Fibroblast of mammary gland (primary cell): ENCODE measurements around the gene TRAPPC8.
"Not testable (repeated sequence)": the region's sequence is repeated elsewhere in the genome, so short reads cannot be mapped to it uniquely, and the experiment has no call there.

Experiments used
- DNase-seq: peaks from one replicate; pipeline ENCODE4 v3.0.0-alpha.2; 2010; ENCODE audit warnings: low read depth
- H3K4me3 ChIP-seq: 2 replicates; pipeline ENCODE4 v1.5.1; 2011; ENCODE audit warnings: low read depth, mild to moderate bottlenecking, low read length, moderate library complexity; ENCODE audit not compliant: control insufficient read depth
- TF ChIP-seq, protein P1 (sequence below): conservative IDR thresholded peaks from 2 replicates; pipeline ENCODE4 v1.5.1; 2011; ENCODE audit warnings: low read depth, low read length, inconsistent platforms; ENCODE audit not compliant: control insufficient read depth, insufficient read depth

The TRAPPC8 gene

GRCh38 chr18:31954349-31954748 is 11.4 kb upstream of the TRAPPC8 start:
- DNase-seq: peak; percentile 82
- TF ChIP-seq, protein P1, sequence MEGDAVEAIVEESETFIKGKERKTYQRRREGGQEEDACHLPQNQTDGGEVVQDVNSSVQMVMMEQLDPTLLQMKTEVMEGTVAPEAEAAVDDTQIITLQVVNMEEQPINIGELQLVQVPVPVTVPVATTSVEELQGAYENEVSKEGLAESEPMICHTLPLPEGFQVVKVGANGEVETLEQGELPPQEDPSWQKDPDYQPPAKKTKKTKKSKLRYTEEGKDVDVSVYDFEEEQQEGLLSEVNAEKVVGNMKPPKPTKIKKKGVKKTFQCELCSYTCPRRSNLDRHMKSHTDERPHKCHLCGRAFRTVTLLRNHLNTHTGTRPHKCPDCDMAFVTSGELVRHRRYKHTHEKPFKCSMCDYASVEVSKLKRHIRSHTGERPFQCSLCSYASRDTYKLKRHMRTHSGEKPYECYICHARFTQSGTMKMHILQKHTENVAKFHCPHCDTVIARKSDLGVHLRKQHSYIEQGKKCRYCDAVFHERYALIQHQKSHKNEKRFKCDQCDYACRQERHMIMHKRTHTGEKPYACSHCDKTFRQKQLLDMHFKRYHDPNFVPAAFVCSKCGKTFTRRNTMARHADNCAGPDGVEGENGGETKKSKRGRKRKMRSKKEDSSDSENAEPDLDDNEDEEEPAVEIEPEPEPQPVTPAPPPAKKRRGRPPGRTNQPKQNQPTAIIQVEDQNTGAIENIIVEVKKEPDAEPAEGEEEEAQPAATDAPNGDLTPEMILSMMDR: no peak
- no peak overlapping the region for H3K4me3 ChIP-seq

- H3K4me3 ChIP-seq, DNase-seq: not testable (repeated sequence)
Observed at GRCh38 chr18:31953699-31954098, 10.8 kb upstream of the TRAPPC8 start.

DNA sequence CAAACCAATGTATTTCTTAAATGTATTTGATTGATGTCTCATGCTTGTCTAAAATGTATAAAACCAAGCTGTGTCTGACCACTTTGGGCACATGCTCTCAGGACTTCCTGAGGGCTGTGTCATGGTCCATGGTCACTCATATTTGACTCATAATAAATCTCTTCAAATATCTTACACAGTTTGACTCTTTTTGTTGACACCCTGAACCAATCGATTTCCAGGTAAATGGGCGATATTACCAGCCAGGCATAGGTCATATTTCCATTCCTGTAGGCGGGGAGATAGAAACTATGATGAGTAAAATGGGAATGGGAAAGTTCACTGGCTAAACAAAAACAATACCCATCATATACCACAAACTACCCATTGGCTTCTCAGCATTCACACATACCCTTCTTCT is 9.3 kb upstream of the TRAPPC8 start:
- DNase-seq: no peak
- TF ChIP-seq, protein P1: no peak
- no peak overlapping the region for H3K4me3 ChIP-seq

GRCh38 chr18:31950583-31950982 is 7.7 kb upstream of the TRAPPC8 start:
- no peak overlapping the region for H3K4me3 ChIP-seq
- DNase-seq: no peak
- TF ChIP-seq, protein P1: no peak

- H3K4me3 ChIP-seq, DNase-seq: not testable (repeated sequence)
Observed at GRCh38 chr18:31948349-31948748, 5.4 kb upstream of the TRAPPC8 start.

DNA sequence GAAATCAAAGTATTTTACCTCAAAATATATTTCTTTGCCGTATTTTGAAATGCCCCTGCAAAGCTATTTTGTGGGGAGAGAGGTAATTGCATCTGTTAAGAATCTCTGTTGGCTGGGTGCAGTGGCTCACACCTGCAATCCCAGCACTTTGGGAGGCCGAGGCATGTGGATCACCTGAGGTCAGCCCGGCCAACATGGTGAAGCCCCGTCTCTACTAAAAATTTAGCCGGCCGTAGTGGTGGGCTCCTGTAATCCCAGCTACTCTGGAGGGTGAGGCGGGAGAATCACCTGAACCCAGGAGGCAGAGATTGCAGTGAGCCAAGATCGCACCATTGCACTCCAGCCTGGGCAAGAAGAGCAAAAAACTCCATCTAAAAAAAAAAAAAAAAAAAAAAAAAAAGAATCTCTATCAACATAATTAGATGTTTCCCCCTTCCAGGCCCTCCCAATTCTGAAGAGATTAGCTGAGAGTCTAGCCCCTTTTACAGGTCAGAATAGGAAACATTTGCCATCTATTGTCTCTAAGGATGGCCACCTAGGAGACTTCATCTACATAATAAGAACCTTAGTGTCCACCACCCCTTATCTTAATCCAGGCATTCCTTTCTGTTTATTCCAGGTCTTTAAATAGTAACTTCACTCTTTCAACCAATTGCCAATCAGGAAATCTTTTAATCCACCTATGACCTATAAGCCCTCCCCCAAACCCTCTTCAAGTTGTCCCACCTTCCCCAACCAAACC is 3.5 kb upstream of the TRAPPC8 start:
- H3K4me3 ChIP-seq: no peak overlapping the region
- TF ChIP-seq, protein P1: no peak
- DNase-seq: no peak

DNA sequence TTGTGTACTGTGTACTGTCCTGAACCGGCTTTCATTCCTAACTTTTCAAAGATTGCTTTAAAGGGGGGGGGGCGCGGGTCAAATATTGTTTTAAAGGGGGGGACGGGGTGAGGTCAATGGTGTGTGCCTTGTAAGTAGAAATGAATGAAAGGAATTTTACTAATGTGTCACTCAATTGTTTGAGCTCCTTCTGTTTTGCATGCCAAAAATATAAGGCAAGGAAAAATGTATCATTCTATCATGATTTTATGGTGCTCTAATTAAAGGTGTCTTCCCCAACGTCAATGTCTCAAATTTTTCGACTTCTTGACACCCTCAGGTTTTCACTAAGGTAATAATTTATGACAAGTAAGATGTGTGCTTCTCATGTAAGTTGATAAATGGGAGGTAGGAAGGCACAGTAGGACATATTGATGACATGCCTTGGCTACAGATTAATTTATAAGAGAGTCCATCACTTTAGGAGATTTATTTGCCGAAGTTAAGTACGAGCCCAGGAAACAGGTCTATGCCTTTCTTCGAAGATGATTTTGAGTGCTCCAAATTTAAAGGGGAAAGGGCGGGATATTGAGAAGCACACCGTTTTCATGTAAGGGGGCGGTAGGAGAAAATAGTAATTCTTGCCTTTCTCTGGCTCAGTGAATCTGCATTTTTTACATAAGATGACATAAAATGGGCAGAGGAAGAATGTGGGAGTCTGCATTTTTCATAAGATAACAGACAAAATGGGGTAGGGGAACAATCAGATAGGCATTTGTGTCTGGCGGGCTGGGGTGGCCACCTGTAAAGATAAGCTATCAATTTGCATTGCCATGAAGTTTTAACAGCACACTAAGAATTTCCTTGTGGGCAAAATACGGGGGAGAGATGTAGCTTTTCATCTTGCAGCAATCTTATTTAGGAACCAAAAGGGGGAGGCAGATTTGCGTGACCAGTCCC is 1.2 kb upstream of the TRAPPC8 start:
- TF ChIP-seq, protein P1: no peak
- DNase-seq: no peak
- peak overlapping the region; percentile 73 for H3K4me3 ChIP-seq
